KG1 (cell line): ENCODE results near the gene ZNF697.
"Not testable (repeated sequence)": the region's sequence is repeated elsewhere in the genome, so short reads cannot be mapped to it uniquely, and the experiment has no call there.

Source experiments
- DNase-seq: peaks from one replicate; lab custom pipeline; 2025; lab: John Stamatoyannopoulos, UW

Gene ZNF697

GRCh38 chr1:119647734-119648619 is at the start of gene ZNF697:
TSS of gene ZNF697 (minus strand) at chr1:119648266. CDS start at chr1:119626100, 22,166 bp downstream.
- DNase-seq = peak; percentile 42

- no peak for DNase-seq
Measured at GRCh38 chr1:119697598-119697997, 49.5 kb upstream of the ZNF697 start.

DNA sequence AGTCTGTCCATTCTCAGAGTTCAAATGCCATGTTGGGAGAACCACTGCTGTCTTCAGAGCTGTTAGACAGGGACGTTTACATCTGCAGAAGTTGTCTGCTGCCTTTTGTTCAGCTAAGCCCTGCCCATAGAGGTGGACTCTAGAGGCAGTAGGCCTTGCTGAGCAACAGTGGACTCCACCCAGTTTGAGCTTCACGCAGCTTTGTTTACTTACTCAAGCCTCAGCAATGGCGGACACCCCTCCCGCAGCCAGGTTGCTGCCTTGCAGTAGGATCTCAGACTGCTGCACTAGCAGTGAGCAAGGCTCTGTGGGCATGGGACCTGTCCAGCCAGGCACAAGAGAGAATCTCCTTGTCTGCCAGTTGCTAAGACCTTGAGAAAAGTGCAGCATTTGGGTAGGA is 48.8 kb upstream of the ZNF697 start:
- DNase-seq = not testable (repeated sequence)

DNA sequence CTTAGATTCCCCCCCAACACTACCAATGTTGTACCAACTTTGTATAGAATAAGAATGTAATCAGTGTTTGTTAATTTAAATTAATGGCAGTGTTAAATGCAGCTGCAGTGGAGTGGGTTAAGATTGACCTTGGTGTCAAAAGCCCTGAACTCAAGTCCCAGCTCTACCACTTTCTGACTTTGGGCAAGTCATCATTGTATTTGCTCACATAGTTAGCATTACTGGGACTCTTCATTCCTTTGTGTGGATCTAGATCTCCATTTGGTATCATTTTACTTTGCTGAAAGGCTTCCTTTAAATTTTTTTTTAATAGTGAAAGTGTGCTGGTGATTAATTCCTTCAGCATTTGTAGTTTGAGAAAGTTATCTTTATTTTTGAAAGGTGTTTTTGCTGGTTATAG is 41.4 kb upstream of the ZNF697 start:
- DNase-seq = no peak

DNA sequence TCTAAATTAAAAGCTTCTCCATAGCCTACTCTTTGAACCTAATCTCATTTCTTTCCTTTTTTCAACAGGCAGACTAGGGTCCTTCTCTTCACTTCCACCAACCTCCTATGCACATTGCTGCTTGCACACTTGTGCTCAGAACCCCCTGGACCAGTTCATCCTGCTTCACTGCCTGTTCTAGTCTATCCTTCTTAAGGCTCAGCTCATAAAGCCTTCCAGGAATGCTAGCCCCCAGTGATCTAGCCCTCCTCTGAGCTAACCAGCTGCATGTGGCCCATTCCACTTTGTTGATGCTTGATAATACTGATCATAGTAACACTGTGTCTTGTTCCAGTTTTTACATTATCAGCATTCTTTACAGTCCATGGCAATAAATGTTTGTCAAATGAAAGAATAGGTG is 40.7 kb upstream of the ZNF697 start:
- no peak for DNase-seq

DNA sequence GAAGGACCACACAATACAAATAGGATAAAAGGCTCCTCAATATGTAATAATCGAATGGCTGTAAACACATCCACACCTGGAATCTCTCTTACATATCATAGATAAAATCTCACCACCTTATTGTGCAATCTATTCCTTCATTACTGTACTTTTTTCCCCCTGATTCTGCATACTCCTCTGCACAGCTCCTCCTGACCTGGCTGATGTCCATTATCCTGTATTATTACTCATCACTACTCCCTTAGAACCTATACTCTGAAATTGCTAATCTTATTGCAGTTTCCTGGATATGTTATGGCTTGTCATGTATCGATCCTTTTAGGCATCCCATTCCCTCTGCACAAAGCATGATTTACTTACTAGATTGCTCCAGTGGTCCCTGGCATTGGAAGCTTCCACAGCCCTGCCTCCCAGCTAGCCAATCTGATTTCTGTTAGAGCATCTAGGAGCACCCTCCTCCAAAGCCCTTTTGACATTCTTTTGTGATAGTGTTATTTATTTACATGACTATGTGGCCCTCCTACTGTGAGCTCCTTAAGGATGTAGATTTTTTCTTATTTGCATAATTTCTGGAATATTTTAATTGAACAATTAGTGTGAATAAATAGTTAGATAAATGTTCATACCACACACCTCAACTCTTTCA is 39.5 kb upstream of the ZNF697 start:
- DNase-seq = no peak

DNA sequence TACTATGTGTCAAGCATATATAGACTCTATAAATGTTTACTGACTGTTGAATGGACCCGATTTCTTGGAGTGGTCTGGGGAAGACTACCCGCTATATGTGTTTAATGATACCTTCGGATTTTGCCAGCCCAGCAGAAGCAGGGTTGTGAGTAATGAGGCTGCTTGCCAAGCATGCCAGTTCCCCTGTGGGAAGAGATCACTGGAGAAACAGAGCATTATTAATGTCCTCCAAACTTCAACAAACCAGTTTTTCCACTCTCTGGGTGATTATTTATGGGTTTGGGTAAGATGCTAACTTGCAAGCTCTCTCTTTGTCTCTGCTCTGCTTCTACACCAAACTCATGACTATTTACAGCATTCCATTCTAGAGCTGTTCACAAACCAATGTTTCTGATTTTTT is 38.6 kb upstream of the ZNF697 start:
- DNase-seq = no peak

DNA sequence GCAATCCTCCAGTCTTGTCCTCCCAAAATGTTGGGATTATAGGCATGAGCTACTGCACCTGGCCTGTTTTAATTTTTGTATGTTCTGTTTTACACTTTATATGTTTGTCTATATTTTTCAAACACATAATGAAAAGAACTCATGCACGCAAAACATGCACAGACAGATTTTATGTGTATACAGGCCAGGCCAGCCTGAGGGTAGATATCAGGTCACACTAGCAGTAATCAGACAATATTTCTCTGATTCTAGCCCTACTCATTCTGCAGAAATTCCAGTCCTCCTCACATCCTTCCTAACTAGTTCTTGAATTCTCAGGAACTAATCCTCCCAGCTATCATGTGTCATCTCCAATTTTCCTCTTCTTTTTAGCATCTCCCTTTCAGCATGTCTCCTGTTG is 35.8 kb upstream of the ZNF697 start:
- DNase-seq = no peak

DNA sequence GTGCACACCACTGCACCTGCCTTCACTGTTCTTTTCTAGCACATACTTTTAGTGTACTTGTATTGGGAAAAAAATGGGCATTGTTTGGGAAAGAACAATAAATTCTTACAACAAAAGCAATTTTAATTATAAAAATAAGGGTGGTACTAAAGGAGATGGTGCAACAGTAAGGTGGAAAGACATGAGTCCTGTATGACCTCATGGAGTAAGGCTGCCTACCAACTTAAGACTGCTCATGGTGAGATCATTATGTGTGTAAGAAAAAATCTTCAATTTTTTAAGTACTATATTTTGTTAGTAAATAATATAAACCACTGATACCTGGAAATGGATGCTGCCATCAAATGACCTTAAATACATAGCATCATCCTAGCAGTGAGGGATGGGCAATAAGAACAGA is 34.1 kb upstream of the ZNF697 start:
- no peak for DNase-seq

DNA sequence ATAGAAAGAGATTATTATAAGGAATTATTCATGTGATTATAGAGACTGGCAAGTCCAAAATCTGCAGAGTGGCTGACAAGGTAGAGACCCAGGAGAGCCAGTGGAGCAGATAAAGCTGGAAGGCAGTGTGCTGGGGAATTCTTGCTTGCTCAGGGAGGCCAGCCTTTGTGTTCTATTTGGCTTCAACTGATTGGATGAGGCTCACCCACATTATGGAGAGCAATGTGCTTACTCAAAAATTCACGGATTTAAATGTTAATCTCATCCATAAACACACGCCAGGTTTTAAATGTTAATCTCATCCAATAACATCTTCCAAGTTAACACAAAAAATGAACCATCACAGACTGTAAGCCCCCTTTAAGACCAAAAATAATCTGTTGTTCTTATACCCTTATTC is 33.5 kb upstream of the ZNF697 start:
- no peak for DNase-seq

- no peak for DNase-seq
Measured at GRCh38 chr1:119680723-119681122, 32.7 kb upstream of the ZNF697 start.

DNA sequence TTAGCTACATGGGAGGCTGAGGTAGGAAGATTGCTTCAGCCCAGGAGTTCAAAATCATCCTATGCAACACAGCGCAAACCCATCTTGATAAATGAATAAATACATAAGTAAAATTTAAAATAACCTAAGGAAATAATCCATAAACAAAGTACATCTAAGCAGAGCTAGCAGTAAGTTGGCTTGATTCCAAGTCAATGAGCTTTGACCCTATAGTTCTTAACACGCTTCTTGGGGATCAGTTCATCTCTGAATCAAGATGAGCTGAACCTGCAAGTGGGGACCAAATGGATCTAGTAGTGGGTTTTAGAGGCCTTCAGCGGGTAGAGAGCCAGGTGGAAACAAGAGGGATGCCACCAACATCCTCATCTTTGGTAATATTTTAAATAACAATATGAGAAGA is 32.1 kb upstream of the ZNF697 start:
- DNase-seq = no peak

DNA sequence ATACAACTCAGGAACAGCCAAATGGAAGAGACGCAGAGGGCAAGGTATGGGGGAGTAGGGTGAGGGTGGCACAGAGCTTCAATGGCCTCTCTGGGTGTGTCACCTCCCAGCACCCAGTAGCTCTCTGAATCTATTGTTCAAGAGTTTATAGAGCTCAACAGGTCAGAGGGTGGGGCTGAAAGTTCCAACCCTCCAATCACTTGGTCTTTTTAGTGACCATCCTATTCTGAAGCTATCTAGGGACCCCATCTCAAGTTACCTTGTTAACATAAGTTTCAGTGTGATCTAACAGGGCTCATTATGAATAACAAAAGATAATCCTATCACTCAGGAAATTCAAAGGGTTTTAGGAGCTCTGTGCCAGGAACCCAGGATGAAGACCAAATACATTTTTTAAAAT is 31.2 kb upstream of the ZNF697 start:
- DNase-seq = no peak

- no peak for DNase-seq
Measured at GRCh38 chr1:119676571-119677206, 28.6 kb upstream of the ZNF697 start.

DNA sequence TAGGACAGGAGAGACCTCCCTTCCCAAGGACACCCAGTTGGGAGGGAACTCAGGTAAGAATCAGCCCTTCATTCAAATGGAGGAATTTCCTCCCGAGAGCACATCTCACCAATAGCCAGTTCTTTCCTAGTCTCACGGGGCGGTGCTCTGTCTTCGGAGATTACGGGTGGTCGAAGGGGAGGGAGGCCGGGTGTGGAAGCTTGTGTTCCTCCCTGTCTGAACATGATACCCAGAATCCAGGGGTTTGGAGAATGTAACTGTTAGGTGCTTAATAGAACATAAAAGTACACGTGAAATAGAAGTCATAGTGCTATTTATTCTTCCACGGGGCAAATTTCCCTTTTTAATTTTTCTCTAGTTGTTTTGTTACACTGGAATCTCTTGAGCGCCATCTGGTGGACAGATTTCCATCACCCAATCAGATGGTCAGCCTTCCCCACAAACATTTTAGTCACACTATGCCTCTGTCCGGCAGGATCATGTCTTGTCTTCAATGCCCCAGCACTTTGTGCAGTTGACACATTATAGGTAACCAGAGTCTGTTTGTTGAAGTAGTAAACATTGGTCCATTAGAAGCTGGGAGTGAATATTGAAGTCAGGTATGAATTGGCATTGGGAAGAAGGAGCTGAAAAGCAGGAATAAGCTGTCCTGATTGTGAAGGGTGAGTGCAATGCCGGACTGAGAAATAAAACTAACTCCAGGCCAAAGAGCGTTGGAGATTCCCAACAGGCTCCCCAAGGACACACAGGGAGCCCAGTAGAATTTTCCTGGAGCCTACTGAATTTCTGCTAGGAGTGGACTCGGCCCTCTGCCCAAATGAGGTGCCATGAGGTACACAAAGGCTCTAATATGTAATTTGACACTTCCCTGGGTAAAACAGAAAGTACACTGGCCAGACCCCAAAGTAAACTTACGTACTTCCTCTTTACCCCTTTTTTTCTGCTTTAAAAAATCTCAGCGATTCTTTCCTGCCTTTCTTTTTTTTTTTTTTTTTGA is 27.6 kb upstream of the ZNF697 start:
- DNase-seq = peak; percentile 84

GRCh38 chr1:119674835-119675289 is 26.8 kb upstream of the ZNF697 start:
- DNase-seq = no peak

GRCh38 chr1:119674111-119674526 is 26.1 kb upstream of the ZNF697 start:
- DNase-seq = no peak

DNA sequence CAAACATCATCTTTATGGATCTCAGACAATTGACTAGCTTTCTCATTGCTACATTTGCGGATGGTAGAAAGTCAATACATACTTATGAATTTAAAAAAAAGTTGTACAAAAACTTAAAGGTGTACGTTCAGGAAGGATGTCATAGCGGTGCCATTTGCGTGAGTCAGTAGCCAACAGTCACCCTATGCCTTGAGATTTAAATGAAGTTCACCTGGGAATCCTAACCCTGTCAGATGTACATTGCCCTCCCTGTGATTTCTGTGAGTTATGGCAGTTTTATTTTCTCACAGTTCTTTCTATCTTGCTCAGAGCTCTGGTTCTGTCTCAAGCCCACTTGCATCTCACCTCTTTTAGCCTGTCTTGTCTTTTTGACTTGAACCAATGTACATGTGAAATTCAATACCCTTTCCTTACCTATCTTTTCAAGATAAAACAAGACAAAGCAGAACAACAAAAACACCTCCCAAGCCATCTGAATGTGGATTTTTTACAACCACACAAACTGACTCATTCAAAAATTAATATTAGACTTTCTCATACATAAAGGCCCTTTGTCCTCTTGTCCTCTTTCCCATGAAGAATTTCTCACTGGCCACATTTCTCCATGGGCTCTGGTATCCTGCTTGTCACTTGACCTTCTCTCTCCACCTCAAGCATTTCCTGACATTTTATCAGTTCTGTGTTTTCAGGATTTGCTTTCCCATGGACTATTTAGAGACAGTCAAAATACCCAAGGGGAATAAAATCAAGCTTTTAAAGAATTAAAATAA is 25.3 kb upstream of the ZNF697 start:
- DNase-seq = no peak

DNA sequence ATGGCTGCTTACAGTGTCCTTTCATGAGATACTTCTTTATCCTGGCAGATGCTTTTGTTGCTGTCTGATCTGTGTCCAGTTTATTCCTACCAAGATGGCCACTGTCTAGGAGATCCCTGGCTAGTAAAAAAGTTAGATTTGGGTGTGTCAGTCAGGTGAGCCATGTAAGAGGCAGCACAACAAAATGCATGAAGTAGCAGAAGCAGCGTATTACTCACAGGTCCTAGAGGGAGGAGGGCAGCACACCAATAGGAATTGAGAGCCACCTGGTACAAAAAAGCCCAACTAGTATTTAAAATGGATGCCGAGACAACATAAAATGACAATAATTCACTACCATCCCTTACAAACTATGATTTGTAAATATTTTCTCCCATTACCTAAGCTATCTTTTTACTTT is 22.8 kb upstream of the ZNF697 start:
- no peak for DNase-seq

DNA sequence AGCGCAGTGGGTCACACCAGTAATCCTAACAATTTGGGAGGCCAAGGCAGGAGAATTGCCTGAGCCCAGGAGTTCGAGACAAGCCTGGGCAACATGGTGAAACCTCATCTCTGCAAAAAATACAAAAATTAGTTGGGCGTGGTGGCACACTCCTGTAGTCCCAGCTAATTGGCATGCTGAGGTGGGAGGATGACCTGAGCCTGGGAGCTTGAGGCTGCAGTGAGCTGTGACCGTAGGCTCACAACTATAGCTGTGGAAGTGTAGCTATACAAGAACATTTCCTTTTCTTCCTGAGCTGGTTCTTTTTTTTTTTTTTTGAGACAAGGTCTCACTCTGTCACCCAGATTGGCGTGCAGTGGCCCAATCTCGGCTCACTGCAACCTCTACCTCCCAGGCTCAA is 19.1 kb upstream of the ZNF697 start:
- no peak for DNase-seq

- no peak for DNase-seq
Measured at GRCh38 chr1:119664067-119664466, 16.0 kb upstream of the ZNF697 start.
